ENCODE measurements around the gene FSTL5. TPM values are rescaled to one million over a fixed set of nuclear protein-coding genes. Genes with fewer than 3 reads are reported as not detected.

FSTL5 gene
- total RNA-seq, 1 experiment from 2014 or later, result not detected

DNA sequence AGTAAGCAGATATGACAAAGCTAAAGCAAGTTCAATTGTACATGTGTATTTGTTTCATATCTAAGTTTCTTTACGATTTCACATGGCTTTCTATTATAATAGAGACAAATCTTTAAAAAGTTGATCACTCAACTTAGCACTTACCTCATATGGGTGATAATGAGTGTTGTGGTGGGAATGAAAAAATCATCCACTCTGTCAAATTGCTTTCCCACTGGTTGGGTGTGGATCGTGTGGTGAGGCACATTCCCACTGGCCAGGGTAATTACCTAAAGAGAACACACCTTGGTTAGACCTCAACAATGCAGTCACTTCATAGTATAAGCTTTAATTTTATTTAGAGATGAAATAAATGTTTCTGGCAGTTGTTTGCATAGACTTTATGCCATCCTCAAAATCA, 708.9 kb downstream of the FSTL5 start:
- in situ Hi-C loops (cut with HindIII; ENCODE audit: low pct_unique_long_range_greater_than_20kb, low sequenced_read_pairs), result no loop called here
- DNase-seq (ENCODE audit: low read depth), result no peak

GRCh38 chr4:161448550-161449180, 715.1 kb downstream of the FSTL5 start:
- DNase-seq (ENCODE audit: low read depth), result no peak
- in situ Hi-C loops (cut with HindIII; ENCODE audit: low pct_unique_long_range_greater_than_20kb, low sequenced_read_pairs), result no loop called here

GRCh38 chr4:161444626-161445025, 719.2 kb downstream of the FSTL5 start:
- no peak for DNase-seq (ENCODE audit: low read depth)
- in situ Hi-C loops (cut with HindIII; ENCODE audit: low pct_unique_long_range_greater_than_20kb, low sequenced_read_pairs), result no loop called here

GRCh38 chr4:161442921-161443320, 720.9 kb downstream of the FSTL5 start:
- no peak for DNase-seq (ENCODE audit: low read depth)
- in situ Hi-C loops (cut with HindIII; ENCODE audit: low pct_unique_long_range_greater_than_20kb, low sequenced_read_pairs), result no loop called here

DNA sequence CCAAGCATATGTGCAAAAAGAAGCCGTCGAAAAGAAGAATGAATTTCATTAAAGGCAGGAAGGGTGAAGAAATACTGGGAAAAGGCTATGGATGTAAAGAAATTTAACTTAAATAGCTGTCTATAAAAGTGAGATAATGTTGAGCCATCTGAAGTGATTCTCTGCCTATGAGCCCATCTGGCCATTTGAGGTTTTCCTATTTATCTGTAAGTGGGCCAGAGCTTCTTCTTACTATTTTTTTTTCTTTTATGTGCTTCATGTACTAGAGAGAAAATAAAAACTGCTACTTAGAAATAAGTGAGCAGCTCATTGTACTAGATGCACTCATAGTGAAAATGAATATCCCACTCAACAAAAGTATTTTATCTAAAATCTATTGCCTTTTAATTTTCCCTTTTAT, 725.7 kb downstream of the FSTL5 start:
- no peak for DNase-seq (ENCODE audit: low read depth)
- in situ Hi-C loops (cut with HindIII; ENCODE audit: low pct_unique_long_range_greater_than_20kb, low sequenced_read_pairs), result no loop called here

GRCh38 chr4:161428180-161428965, 735.4 kb downstream of the FSTL5 start:
- in situ Hi-C loops (cut with HindIII; ENCODE audit: low pct_unique_long_range_greater_than_20kb, low sequenced_read_pairs), result no loop called here
- DNase-seq (ENCODE audit: low read depth), result no peak

DNA sequence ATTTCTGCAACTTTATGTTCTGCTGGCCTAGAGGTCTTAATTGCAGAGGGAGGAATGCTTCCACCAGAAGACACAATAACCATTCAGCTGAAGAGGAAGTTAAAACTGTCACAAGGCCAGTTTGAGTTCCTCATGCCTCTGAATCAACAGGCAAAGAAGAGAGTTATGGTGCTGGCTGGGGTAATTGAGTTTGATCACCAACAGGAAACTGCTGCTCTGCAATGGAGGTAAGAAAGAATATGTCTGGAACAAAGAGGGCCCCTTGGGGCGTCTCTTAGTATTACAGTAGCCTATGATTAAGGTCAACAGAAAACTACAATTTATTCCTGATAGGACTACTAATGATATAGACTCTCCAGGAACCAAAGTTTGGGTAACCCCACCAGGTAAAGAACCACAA, 744.0 kb downstream of the FSTL5 start:
- in situ Hi-C loops (cut with HindIII; ENCODE audit: low pct_unique_long_range_greater_than_20kb, low sequenced_read_pairs), result no loop called here
- no peak for DNase-seq (ENCODE audit: low read depth)

GRCh38 chr4:161411901-161412300, 751.9 kb downstream of the FSTL5 start:
- in situ Hi-C loops (cut with HindIII; ENCODE audit: low pct_unique_long_range_greater_than_20kb, low sequenced_read_pairs), result no loop called here

GRCh38 chr4:161404346-161405110, 759.3 kb downstream of the FSTL5 start:
- in situ Hi-C loops (cut with HindIII; ENCODE audit: low pct_unique_long_range_greater_than_20kb, low sequenced_read_pairs), result no loop called here
- no peak for DNase-seq (ENCODE audit: low read depth)

More at GRCh38 chr4:161411901-161412300, 751.9 kb downstream of the FSTL5 start:
- no peak for DNase-seq (ENCODE audit: low read depth)

- DNase-seq (ENCODE audit: low read depth), result no peak
- in situ Hi-C loops (cut with HindIII; ENCODE audit: low pct_unique_long_range_greater_than_20kb, low sequenced_read_pairs), result no loop called here
These were observed 760.0 kb downstream of the FSTL5 start for GRCh38 chr4:161403781-161404180.

GRCh38 chr4:161393602-161394001, 770.2 kb downstream of the FSTL5 start:
- no peak for DNase-seq (ENCODE audit: low read depth)
- in situ Hi-C loops (cut with HindIII; ENCODE audit: low pct_unique_long_range_greater_than_20kb, low sequenced_read_pairs), result no loop called here

DNA sequence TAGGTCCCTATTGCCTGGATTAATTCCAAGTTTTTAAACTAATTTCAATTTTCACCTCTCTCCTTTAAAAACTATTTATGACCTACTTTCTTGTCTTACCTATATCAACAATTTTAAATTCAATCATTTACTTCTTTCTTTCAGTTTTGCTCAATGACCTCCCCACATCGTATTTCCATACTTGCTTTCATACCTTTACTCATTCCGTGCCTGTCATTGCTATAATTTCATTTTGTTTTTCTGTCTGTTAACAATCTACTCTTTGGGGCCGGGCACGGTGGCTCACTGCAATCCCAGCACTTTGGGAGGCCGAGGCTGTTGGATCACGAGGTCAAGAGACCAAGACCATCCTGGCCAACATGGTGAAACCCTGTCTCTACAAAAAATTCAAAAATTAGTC, 781.1 kb downstream of the FSTL5 start:
- in situ Hi-C loops (cut with HindIII; ENCODE audit: low pct_unique_long_range_greater_than_20kb, low sequenced_read_pairs), result no loop called here
- DNase-seq (ENCODE audit: low read depth), result no peak

DNA sequence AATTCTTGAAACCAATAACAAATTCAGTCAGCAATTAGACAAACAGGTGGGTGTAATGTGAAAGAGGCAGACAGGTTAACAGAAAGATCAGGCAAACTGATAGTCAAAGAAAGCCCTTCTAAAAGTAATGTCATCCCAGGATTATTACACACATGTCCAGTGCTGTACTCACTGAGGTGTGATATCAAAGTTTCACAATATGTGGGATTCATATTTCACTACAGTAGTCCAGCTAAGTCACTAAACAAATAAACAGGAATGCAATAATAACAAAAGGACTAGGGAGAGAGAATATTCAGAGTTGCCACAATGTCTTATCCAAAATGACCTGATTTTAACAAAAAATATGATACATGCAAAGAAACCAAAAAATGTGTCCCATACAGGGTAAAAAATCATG, 787.5 kb downstream of the FSTL5 start:
- in situ Hi-C loops (cut with HindIII; ENCODE audit: low pct_unique_long_range_greater_than_20kb, low sequenced_read_pairs), result no loop called here
- no peak for DNase-seq (ENCODE audit: low read depth)

DNA sequence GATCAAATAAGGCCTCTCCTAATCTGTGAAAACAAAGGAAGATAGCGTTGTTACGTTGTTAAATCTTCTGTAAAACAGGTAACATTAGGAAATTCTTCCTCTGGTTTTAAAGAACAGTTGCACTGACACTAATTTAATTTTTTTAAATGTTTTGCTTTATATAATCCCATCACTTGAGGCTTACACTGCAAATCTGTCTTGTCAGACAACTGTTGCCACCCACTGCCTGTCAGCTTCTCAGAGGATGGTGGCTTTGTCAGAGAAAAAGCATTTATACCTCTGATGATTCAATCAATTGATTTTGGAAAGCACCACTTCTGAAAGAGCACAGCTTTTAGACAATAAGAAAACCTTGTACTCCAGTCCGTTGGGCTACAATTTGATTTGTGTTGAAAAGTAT, 799.1 kb downstream of the FSTL5 start:
- in situ Hi-C loops (cut with HindIII; ENCODE audit: low pct_unique_long_range_greater_than_20kb, low sequenced_read_pairs), result no loop called here
- no peak for DNase-seq (ENCODE audit: low read depth)

- in situ Hi-C loops (cut with HindIII; ENCODE audit: low pct_unique_long_range_greater_than_20kb, low sequenced_read_pairs), result no loop called here
- no peak for DNase-seq (ENCODE audit: low read depth)
These were observed 802.8 kb downstream of the FSTL5 start for GRCh38 chr4:161360982-161361381.

- in situ Hi-C loops (cut with HindIII; ENCODE audit: low pct_unique_long_range_greater_than_20kb, low sequenced_read_pairs), result no loop called here
- DNase-seq (ENCODE audit: low read depth), result no peak
These were observed 804.3 kb downstream of the FSTL5 start for GRCh38 chr4:161359491-161359890.

DNA sequence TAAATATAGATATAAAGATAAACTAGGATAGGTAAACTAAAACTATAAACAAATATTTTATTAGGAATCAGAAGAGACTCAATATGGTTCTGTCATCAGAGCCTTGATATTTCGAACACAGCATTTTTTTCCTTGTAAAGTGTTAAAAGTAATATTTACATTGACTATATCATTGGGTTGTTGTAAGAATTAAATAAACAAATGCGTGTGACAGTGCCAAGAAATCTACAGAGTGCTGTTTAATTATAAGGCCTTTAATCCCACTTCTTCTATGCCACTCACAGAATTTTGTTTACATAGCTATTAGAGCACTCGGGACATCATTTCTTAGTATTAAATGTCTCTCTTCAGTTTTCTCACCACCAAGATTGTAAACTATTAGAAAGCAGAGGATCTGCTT, 807.4 kb downstream of the FSTL5 start:
- in situ Hi-C loops (cut with HindIII; ENCODE audit: low pct_unique_long_range_greater_than_20kb, low sequenced_read_pairs), result no loop called here

GRCh38 chr4:161350946-161351345, 812.9 kb downstream of the FSTL5 start:
- in situ Hi-C loops (cut with HindIII; ENCODE audit: low pct_unique_long_range_greater_than_20kb, low sequenced_read_pairs), result no loop called here
- no peak for DNase-seq (ENCODE audit: low read depth)

More for the DNA sequence above, 807.4 kb downstream of the FSTL5 start:
- DNase-seq (ENCODE audit: low read depth), result no peak

DNA sequence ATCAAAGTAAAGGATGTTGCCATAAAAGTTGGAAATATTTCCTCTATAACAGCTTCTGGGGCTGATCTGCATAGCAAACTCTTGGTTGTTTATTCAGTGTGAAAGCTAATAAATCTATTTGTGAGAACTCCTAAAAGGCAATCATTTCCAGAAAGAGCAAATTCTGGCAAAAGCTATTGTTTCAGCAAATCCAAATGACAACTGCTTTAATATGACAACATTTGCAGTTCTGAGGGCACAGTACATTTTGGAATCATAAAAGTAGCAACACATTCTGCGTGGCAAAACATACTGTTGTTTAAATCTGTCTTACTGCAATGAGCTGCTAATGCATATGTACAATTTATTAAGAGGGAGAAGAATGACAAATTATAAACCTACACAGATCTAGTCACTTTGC, 818.1 kb downstream of the FSTL5 start:
- in situ Hi-C loops (cut with HindIII; ENCODE audit: low pct_unique_long_range_greater_than_20kb, low sequenced_read_pairs), result no loop called here

More for the DNA sequence above, 818.1 kb downstream of the FSTL5 start:
- DNase-seq (ENCODE audit: low read depth), result no peak
